Lung (tissue), 12 donors: Measurements from ENCODE around the gene CAMKMT. TPM values are rescaled to one million over a fixed set of nuclear protein-coding genes. Genes with fewer than 3 reads are reported as not detected.

ENCODE experiments used
- ATAC-seq: fragments of 200-7000 bp; cut with Tn5 transposase; one replicate; pipeline ENCODE4 v1.9.1; 2020; ENCODE audit warnings: moderate number of reproducible peaks; ENCODE audit not compliant: insufficient read depth, low FRiP score
- DNase-seq, 3 donors: peaks; one replicate each; pipeline ENCODE4 v3.0.0-alpha.2; 2013 to 2017
- H3K27ac ChIP-seq, 2 donors: one replicate each; pipeline ENCODE4 v1.5.1; 2013; ENCODE audit warnings: mild to moderate bottlenecking in 2 of 2, moderate library complexity in 2 of 2, control low read depth in 1 of 2, inconsistent platforms in 1 of 2, low read depth in 1 of 2, low read length in 1 of 2
- H3K27me3 ChIP-seq, 3 donors: one replicate each; pipeline ENCODE4 v1.5.1; 2013; ENCODE audit warnings: low read length in 2 of 3; ENCODE audit not compliant: control insufficient read depth in 3 of 3, insufficient read depth in 3 of 3
- H3K36me3 ChIP-seq, 4 donors: one replicate each; pipeline ENCODE4 v1.5.1; 2013; ENCODE audit warnings: low read length in 4 of 4, mild to moderate bottlenecking in 1 of 4, moderate library complexity in 1 of 4; ENCODE audit not compliant: control insufficient read depth in 4 of 4, insufficient read depth in 4 of 4
- H3K4me1 ChIP-seq, 5 donors: one replicate each; pipeline ENCODE4 v1.5.1; 2013; ENCODE audit warnings: low read length in 5 of 5, mild to moderate bottlenecking in 2 of 5, moderate library complexity in 1 of 5; ENCODE audit not compliant: control insufficient read depth in 5 of 5, insufficient read depth in 5 of 5
- H3K4me3 ChIP-seq: one replicate; pipeline ENCODE4 v1.5.1; 2013; ENCODE audit warnings: mild to moderate bottlenecking, control low read depth, moderate library complexity
- H3K9ac ChIP-seq, 2 donors: one replicate each; pipeline ENCODE4 v1.5.1; 2013; ENCODE audit warnings: low read length in 2 of 2, control low read depth in 1 of 2; ENCODE audit not compliant: insufficient read depth in 1 of 2
- H3K9me3 ChIP-seq, 4 donors: one replicate each; pipeline ENCODE4 v1.5.1; 2013; ENCODE audit warnings: low read length in 3 of 4, mild to moderate bottlenecking in 1 of 4, moderate library complexity in 1 of 4; ENCODE audit not compliant: control insufficient read depth in 4 of 4, insufficient read depth in 3 of 4
- WGBS, 2 donors: extraction: QIAGEN DNeasy Blood & Tissue Kit; methylation state at CpG; one replicate each; pipeline ENCODE4 v1.1.7; 2013; 5-methylcytosine and 5-hydroxymethylcytosine counted together
- polyA plus RNA-seq, 2 donors: library from polyadenylated mRNA; stranded (reverse); fragments of 200-250 nt; gene quantifications; one replicate each; pipeline ENCODE4 v1.2.1, GENCODE V29; 2013
- total RNA-seq, 2 donors: library from RNA; depleted of rRNA in 1 of 2; stranded (reverse); fragments of >200 nt in 1 of 2; gene quantifications; one replicate each; pipeline ENCODE4 v1.2.1, GENCODE V29; 2014 to 2021
- TF ChIP-seq, protein P1 (sequence below): IDR thresholded peaks from 2 replicates; pipeline ENCODE4 v1.5.1; 2012; ENCODE audit warnings: mild to moderate bottlenecking; ENCODE audit errors: control extremely low read depth, extremely low read depth
- donor health status: control.
- donor health status: control.
- donor health status: Bipolar disorder and iron deficiency.
- donor health status: healthy.
- donor health status: DM: yes; HTN: yes; CAD: no.

The CAMKMT gene
- total and polyA plus RNA-seq, 4 donors, result 3.6 to 19.7 (median 8.4) TPM

DNA sequence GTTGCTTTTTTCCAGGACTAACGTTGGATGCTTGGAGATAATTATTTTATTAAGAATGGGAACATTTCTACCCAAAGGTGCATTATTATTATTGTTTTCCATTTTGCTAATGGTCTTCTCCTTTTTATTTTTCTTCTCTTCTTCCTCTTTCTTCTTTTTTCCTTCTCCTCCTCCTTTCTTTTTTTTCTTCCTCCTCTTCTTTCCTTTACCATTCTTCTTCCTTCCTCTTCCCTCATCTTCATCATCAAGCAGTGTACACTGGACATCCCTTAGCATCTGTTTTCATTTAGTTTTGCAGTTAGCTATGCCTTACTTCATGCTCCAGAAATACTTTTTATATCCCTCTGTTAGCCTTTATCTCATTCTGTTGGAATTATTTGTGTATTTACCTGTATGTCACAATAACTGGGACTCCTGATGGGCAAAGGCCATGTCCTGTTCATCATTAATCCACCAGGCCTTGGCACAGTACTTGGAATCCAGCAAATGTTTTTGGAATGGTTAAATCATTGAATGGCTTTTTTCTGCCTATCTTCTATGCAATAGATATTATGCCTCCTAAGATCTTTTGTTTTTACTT, 162.7 kb downstream of the CAMKMT start:
- no peaks in the 10 kb centered on the region for H3K36me3 ChIP-seq
- no peak overlapping the region for H3K27ac ChIP-seq
- no peak overlapping the region for H3K4me3 ChIP-seq
- TF ChIP-seq, protein P1, sequence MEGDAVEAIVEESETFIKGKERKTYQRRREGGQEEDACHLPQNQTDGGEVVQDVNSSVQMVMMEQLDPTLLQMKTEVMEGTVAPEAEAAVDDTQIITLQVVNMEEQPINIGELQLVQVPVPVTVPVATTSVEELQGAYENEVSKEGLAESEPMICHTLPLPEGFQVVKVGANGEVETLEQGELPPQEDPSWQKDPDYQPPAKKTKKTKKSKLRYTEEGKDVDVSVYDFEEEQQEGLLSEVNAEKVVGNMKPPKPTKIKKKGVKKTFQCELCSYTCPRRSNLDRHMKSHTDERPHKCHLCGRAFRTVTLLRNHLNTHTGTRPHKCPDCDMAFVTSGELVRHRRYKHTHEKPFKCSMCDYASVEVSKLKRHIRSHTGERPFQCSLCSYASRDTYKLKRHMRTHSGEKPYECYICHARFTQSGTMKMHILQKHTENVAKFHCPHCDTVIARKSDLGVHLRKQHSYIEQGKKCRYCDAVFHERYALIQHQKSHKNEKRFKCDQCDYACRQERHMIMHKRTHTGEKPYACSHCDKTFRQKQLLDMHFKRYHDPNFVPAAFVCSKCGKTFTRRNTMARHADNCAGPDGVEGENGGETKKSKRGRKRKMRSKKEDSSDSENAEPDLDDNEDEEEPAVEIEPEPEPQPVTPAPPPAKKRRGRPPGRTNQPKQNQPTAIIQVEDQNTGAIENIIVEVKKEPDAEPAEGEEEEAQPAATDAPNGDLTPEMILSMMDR, result no peak
- WGBS, 2 donors, result 85 to 94% methylated on average over 1 of the region's 1 CpG
- DNase-seq, result no peak
- H3K9ac ChIP-seq, result no peak overlapping the region
- ATAC-seq, result no peak
- H3K27me3 ChIP-seq, result no peaks in the 10 kb centered on the region
- H3K4me1 ChIP-seq, result peaks cover 0 to 2% (median 0%) of the 10 kb centered on the region in 5 donors
- peaks cover 0 to 8% (median 3%) of the 10 kb centered on the region in 4 donors for H3K9me3 ChIP-seq

- TF ChIP-seq, protein P1, result no peak
- WGBS, 2 donors, result 92 to 97% methylated on average over 4 of the region's 4 CpGs
Measured at GRCh38 chr2:44526352-44526751, 164.6 kb downstream of the CAMKMT start.

DNA sequence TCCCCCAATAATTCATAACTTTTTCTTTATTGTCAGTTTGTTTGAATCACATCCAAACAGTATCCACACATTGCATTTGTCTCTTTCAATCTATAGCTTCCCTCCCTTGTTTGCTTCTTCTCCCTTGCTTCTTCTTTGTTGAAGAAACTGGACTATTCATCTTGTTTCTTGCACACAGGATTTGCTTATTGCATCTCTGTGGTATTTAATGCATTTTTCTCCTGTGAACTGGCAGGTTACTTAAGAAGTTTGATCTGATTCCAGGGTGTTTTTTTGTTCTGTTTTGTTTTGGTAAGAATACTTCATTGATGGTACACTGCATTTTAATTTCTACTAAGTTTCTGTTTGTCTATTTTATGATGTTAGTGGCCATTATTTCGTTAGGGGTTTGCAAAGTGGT, 166.8 kb downstream of the CAMKMT start:
- Histone ChIP-seq H3K4me3 (no peak overlapping the region), H3K36me3 (no peaks in the 10 kb centered on the region), H3K9me3 (peaks cover 0 to 3% (median 0%) of the 10 kb centered on the region in 4 donors), H3K27ac (no peak overlapping the region), H3K9ac (no peak overlapping the region), H3K27me3 (no peaks in the 10 kb centered on the region), H3K4me1 (no peaks in the 10 kb centered on the region)
- DNase-seq (no peak), ATAC-seq (no peak)
- TF ChIP-seq, protein P1, result no peak
- 87 to 93% methylated on average over 1 of the region's 1 CpG for WGBS, 2 donors

More at GRCh38 chr2:44526352-44526751, 164.6 kb downstream of the CAMKMT start:
- no peak for ATAC-seq
- H3K4me3 ChIP-seq, result no peak overlapping the region
- H3K9ac ChIP-seq, result no peak overlapping the region
- no peaks in the 10 kb centered on the region for H3K27me3 ChIP-seq
- no peak overlapping the region for H3K27ac ChIP-seq
- H3K4me1 ChIP-seq, result no peaks in the 10 kb centered on the region
- no peak for DNase-seq
- peaks cover 0 to 8% (median 2%) of the 10 kb centered on the region in 4 donors for H3K9me3 ChIP-seq
- no peaks in the 10 kb centered on the region for H3K36me3 ChIP-seq

DNA sequence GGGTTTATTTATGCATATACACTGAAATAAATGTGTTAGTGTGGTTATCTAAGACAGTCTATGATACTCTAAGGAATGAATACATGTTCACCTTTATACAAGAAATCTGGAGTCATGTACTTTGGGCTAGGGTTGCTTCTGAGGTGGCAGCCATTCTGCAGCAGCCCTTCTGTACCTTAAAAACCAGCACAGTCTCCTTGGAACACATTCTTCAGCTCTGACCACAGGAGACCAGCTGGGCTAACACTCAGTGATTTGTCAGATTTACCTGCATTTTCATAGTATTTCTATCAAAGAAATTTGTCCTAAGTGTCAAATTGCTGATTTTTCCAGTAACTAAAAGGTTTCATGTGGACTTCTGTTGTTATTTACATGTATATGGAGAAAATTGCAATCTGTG, 167.7 kb downstream of the CAMKMT start:
- H3K27ac ChIP-seq, result no peak overlapping the region
- H3K9ac ChIP-seq, result no peak overlapping the region
- H3K4me3 ChIP-seq, result no peak overlapping the region
- no peaks in the 10 kb centered on the region for H3K36me3 ChIP-seq
- H3K4me1 ChIP-seq, result no peaks in the 10 kb centered on the region
- TF ChIP-seq, protein P1, result no peak
- peaks cover 0 to 3% (median 0%) of the 10 kb centered on the region in 4 donors for H3K9me3 ChIP-seq
- ATAC-seq (no peak), DNase-seq (no peak)
- no peaks in the 10 kb centered on the region for H3K27me3 ChIP-seq
